ENCODE results near the gene RBMS3. TPM values are rescaled to one million over a fixed set of nuclear protein-coding genes. Genes with fewer than 3 reads are reported as not detected.

RBMS3 gene
- total RNA-seq, 6 donors from 2014 or later, result 39.8 to 102 (median 57.2) TPM

- ATAC-seq (ENCODE audit: low FRiP score in 2 of 2) (peak; percentile 44 to 83), DNase-seq (no peak)
- Histone ChIP-seq H3K4me3 (no peak overlapping the region), H3K4me1 (peaks cover 0 to 2% (median 0%) of the 10 kb centered on the region in 4 donors), H3K9me3 (no peaks in the 10 kb centered on the region), H3K27ac (no peak overlapping the region), H3K36me3 (no peaks in the 10 kb centered on the region), H3K27me3 (no peaks in the 10 kb centered on the region)
- TF ChIP-seq EP300 (IDR thresholded peaks at IDR 0.05), result no peak
- TF ChIP-seq CTCF (IDR thresholded peaks at IDR 0.05), result no peak
- no peak for TF ChIP-seq POLR2A (IDR thresholded peaks at IDR 0.05)
- no peak for TF ChIP-seq POLR2AphosphoS5 (IDR thresholded peaks at IDR 0.05)
Measured at GRCh38 chr3:29475854-29476253, 195.0 kb downstream of the RBMS3 start.

- Histone ChIP-seq H3K36me3 (no peaks in the 10 kb centered on the region), H3K4me1 (peaks cover 0 to 2% (median 0%) of the 10 kb centered on the region in 4 donors), H3K27me3 (no peaks in the 10 kb centered on the region), H3K27ac (no peak overlapping the region), H3K4me3 (no peak overlapping the region), H3K9me3 (no peaks in the 10 kb centered on the region)
- ATAC-seq (ENCODE audit: low FRiP score in 2 of 2) (no peak), DNase-seq (no peak)
- no peak for TF ChIP-seq EP300 (IDR thresholded peaks at IDR 0.05)
- no peak for TF ChIP-seq POLR2AphosphoS5 (IDR thresholded peaks at IDR 0.05)
- WGBS, 2 donors, result 89 to 90% methylated on average over 3 of the region's 3 CpGs
Measured at GRCh38 chr3:29478611-29479010, 197.7 kb downstream of the RBMS3 start.

- 50 to 95% methylated on average over 1 of the region's 1 CpG for WGBS, 2 donors
- no peak overlapping the region for H3K27ac ChIP-seq
- DNase-seq, result no peak
Measured at GRCh38 chr3:29481249-29481648, 200.4 kb downstream of the RBMS3 start.

GRCh38 chr3:29481969-29482767 is 201.3 kb downstream of the RBMS3 start:
- Histone ChIP-seq H3K9me3 (no peaks in the 10 kb centered on the region), H3K36me3 (no peaks in the 10 kb centered on the region), H3K4me1 (peaks cover 0 to 2% (median 0%) of the 10 kb centered on the region in 4 donors), H3K27me3 (no peaks in the 10 kb centered on the region), H3K4me3 (no peak overlapping the region), H3K27ac (no peak overlapping the region)
- WGBS, 2 donors, result 70 to 95% methylated on average over 3 of the region's 3 CpGs
- ATAC-seq (ENCODE audit: low FRiP score in 2 of 2) (no peak), DNase-seq (no peak)
- TF ChIP-seq POLR2A (IDR thresholded peaks at IDR 0.05) (no peak), EP300 (IDR thresholded peaks at IDR 0.05) (no peak), POLR2AphosphoS5 (IDR thresholded peaks at IDR 0.05) (no peak)

More at GRCh38 chr3:29481249-29481648, 200.4 kb downstream of the RBMS3 start:
- Histone ChIP-seq H3K27me3 (no peaks in the 10 kb centered on the region), H3K36me3 (no peaks in the 10 kb centered on the region), H3K9me3 (no peaks in the 10 kb centered on the region), H3K4me3 (no peak overlapping the region), H3K4me1 (no peaks in the 10 kb centered on the region)
- no peak for TF ChIP-seq EP300 (IDR thresholded peaks at IDR 0.05)
- no peak for TF ChIP-seq POLR2A (IDR thresholded peaks at IDR 0.05)
- no peak for TF ChIP-seq POLR2AphosphoS5 (IDR thresholded peaks at IDR 0.05)
- no peak for TF ChIP-seq CTCF (IDR thresholded peaks at IDR 0.05)
- ATAC-seq (ENCODE audit: low FRiP score in 2 of 2), result no peak

- ATAC-seq (ENCODE audit: low FRiP score in 2 of 2) (no peak), DNase-seq (no peak)
- TF ChIP-seq POLR2AphosphoS5 (IDR thresholded peaks at IDR 0.05), result no peak
- TF ChIP-seq CTCF (IDR thresholded peaks at IDR 0.05), result no peak
- TF ChIP-seq EP300 (IDR thresholded peaks at IDR 0.05), result no peak
- no peak for TF ChIP-seq POLR2A (IDR thresholded peaks at IDR 0.05)
- no peak overlapping the region for H3K4me3 ChIP-seq
- H3K27me3 ChIP-seq, result no peaks in the 10 kb centered on the region
- H3K36me3 ChIP-seq, result peaks cover 0 to 7% (median 0%) of the 10 kb centered on the region in 4 donors
- no peak overlapping the region for H3K27ac ChIP-seq
- peaks cover 0 to 2% (median 0%) of the 10 kb centered on the region in 4 donors for H3K4me1 ChIP-seq
- WGBS, 2 donors, result 81 to 95% methylated on average over 2 of the region's 2 CpGs
- no peaks in the 10 kb centered on the region for H3K9me3 ChIP-seq
Measured at GRCh38 chr3:29484633-29485032, 203.8 kb downstream of the RBMS3 start.

Data from upper lobe of left lung (tissue), 6 donors.